Measurements from ENCODE around the gene MFSD12.

MFSD12 gene

DNA sequence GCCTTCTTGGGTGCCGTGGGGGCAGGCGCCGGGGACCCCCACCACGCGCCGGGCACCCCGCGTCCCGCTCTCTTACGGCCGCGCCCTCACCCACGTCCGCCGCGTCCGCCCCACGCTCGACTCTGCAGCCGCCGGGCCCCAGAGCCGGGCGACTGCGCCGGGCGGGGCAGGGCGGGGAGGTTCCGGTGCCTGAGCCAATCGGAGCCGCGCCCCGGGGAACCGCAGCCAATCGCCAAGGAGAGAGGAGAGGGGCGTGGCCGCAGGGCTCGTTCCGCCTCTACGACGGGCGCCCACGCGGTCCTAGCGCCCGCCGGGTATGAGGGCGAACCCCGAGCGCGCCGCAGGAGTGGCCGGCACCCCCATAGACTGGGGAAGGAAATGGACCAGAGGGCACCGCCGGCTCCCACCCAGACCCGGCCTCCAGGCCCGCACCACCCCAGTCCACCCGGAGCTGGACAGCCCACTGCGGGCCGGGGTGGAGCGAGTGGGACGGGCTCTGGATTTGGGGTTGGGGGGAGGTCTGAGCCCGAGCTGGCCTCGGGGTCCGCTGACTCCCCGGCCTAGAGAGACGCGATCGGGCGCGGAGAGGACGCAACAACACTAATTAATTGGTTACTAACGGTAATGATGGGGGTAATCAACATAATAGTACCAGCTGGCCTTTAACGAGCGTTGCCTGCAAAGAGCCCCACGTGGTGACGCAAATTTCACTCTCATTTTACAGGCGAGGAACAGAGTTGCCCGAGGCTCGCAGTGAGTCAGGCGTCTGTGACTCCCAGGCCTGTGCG lies at the start of gene MFSD12:
MFSD12 (minus strand) TSS at position 126 of the 788 bp plus-strand sequence. CDS start 183 bp downstream, outside the sequence.
- DNase-seq, result peak; percentile 92

GRCh38 chr19:3606690-3607289 lies 49.4 kb upstream of the MFSD12 start, which contains the start of gene TBXA2R:
TSS of gene TBXA2R (minus strand) at chr19:3606875. CDS start at chr19:3600634, 6,241 bp downstream.
- no peak for DNase-seq

DNA sequence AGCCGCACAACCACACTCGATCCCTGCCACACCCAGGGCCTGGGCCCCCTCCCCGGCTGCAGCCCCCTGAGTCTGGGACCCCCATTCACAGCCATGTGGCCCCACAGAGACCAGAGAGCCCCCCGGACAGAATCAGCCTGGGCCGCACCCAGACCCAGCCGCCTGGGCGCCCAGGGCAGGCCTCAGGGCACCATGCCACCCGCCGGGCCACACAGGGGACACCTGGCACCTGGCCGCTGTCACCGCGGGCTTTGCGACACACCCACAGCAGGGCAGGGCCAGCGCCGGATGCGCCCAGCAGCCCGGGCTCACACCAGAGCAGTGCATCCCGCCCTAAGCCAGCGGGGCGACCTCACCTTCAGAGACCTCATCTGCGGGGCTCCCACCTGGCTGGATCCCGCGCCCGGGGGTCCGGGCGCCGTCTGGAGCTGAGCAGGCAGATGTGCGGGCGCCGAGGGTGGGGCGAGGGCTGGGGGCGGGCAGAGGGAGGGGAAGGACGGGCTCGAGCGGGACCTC lies 48.8 kb upstream of the MFSD12 start:
- no peak for DNase-seq

- no peak for DNase-seq
These were observed 48.4 kb upstream of the MFSD12 start for GRCh38 chr19:3605770-3606169.

GRCh38 chr19:3605361-3605760 lies 48.0 kb upstream of the MFSD12 start:
- no peak for DNase-seq

GRCh38 chr19:3604987-3605343 lies 47.6 kb upstream of the MFSD12 start:
- DNase-seq, result no peak

GRCh38 chr19:3604227-3604986 lies 47.0 kb upstream of the MFSD12 start:
- no peak for DNase-seq

- no peak for DNase-seq
These were observed 45.9 kb upstream of the MFSD12 start for GRCh38 chr19:3603121-3603811.

DNA sequence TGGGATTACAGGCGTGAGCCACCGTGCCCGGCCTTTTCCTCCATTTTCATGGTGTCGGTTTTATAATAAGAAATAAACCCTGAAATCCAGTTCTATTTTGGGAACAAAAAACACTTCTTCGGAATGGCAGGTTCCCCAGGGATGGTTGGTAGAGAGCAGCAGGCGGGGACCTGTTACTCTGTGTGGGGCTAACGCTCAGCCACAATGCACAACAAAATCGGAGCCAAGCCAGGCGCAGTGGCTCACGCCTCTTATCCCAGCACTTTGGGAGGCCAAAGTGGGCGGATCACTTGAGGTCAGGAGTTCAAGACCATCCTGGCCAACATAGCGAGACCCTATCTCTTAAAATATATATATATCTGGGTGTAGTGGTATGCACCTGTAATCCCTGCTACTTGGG lies 43.6 kb upstream of the MFSD12 start:
- DNase-seq, result no peak

DNA sequence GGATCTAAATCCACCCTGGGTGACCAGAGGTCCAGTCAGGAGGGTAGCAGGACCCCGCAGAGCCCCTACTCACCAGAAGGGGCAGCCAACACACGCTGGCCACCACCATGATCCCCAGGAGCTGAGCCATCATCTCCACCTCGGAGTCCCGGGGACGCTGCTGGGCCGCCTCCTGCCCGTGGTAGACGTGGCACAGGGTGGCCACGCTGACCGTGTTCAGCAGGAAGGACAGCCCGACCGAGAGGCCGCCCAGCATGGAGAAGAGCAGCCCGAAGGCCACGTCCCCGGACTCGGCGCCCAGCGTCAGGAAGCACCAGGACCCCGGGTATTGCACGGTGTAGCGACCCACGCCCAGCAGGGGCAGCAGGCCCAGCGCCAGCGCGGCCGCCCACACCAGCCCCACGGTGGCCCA lies 42.4 kb upstream of the MFSD12 start:
- DNase-seq, result no peak

- no peak for DNase-seq
These were observed 38.2 kb upstream of the MFSD12 start for GRCh38 chr19:3595521-3596061.

DNA sequence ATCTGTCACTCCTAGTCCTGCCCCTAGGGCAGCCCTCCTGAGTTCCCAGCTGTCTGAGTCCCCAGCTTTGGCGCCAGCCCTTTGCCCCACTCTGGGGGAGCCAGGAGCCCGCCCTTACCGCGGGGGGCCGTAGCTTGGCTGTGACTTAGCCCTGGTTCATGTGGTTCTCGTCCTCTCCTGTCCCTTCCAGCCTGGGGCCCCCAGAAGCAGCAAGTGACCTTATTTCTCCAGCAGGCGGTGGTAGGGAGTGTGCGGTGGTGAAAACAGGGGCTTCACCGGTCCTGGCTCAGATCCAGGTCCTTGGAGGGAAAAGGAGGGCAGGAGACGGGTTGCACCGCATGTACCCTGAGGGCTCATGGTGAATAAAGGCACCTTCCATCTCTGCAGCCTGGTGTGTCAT lies 35.8 kb upstream of the MFSD12 start:
- DNase-seq, result no peak

DNA sequence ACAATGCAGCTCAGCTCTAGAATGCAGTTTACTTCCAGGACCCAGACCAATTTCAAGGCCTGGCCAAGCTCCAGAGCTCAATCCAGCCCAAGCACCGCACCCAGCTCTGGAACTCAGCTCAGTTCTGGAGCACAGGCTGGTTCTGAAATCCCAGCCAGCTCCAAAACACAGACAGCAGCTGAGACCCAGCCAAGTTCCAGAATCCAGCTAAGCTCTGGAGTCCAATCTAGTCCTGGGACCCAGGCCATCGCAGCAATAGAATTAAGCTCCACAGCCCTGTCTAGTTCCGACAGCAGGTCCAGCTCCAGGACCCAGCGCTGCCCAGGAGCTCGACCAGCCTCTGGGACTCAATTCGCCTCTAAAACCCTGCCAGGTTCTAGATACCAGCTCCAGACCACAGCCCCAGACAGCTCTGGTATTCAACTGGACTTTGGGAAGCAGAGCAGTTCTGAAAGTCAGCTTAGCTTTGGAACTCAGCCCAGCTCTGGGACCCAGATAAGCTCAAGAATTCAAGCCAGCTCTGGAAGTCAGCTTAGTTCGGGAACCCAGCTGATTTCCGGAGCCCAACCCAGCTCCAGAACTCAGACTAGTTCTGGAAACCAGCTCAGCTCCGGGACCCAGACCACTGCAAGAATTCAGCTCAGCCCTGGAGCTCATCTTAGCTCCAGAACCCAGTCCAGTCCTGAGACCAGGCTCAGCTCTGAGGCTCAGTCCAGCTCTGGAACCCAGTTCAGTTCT lies 34.7 kb upstream of the MFSD12 start:
- DNase-seq, result no peak

GRCh38 chr19:3590991-3591659 lies 33.7 kb upstream of the MFSD12 start:
- DNase-seq, result no peak

DNA sequence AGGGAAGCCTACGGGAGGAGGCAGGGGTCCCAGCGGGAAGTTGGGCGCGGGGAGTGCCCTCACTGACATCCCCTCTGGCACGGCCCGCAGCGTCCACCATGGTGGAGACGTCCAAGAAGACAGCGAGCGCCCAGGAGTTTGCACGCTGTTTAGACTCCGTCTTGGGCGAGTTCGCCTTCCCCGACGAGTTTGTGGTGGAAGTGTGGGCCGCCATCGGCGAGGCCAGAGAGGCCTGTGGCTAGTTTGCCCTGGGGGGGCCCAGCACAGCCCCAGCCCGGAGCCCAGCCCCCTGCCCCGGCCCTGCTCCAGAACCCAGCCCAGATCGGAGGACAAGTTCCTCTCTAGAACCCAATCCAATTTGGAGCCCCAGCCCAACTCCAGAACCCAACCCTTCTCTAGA lies 32.6 kb upstream of the MFSD12 start:
- no peak for DNase-seq

- DNase-seq, result no peak
These were observed 32.1 kb upstream of the MFSD12 start for GRCh38 chr19:3589439-3589838.

- DNase-seq, result peak; percentile 6
These were observed 29.4 kb upstream of the MFSD12 start for GRCh38 chr19:3586707-3587346.

DNA sequence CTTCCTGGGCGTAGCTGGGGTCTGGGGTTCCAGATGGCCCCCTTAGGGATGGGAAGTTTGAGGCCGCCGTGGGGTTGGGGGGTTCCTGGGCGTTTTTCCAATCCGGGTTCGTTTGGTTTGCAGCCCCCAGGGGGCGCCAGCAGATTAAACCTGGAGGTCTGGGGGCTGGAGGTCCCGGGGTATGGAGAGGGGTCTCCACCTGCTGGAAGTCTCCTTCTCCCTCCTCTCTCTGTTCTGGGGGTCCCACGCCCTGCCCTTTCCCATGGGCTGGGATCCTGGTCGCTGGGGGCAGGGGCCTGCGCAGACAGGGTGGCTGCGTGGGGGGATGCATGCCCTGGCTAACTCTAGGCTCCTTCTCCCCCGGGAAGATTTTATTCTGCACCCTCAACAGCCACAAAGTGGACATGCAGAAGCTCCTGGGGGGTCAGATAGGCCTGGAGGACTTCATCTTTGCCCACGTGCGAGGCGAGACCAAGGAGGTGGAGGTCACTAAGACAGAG lies 28.8 kb upstream of the MFSD12 start:
- DNase-seq, result peak; percentile 8

- no peak for DNase-seq
These were observed 28.1 kb upstream of the MFSD12 start, which contains the start of gene GIPC3 for GRCh38 chr19:3585301-3586126. TSS of gene GIPC3 (plus strand) at chr19:3585478. CDS start at chr19:3585598, 120 bp downstream.
